Middle frontal gyrus (tissue), 1 donor: ENCODE data around the gene GALNT2.

Source experiments
- DNase-seq: peaks from one replicate; pipeline ENCODE4 v3.0.0-alpha.2; 2015; ENCODE audit warnings: low spot score; ENCODE audit errors: extremely low spot score

The GALNT2 gene

GRCh38 chr1:230090194-230090711 lies 23.2 kb downstream of the GALNT2 start:
- no peak for DNase-seq

DNA sequence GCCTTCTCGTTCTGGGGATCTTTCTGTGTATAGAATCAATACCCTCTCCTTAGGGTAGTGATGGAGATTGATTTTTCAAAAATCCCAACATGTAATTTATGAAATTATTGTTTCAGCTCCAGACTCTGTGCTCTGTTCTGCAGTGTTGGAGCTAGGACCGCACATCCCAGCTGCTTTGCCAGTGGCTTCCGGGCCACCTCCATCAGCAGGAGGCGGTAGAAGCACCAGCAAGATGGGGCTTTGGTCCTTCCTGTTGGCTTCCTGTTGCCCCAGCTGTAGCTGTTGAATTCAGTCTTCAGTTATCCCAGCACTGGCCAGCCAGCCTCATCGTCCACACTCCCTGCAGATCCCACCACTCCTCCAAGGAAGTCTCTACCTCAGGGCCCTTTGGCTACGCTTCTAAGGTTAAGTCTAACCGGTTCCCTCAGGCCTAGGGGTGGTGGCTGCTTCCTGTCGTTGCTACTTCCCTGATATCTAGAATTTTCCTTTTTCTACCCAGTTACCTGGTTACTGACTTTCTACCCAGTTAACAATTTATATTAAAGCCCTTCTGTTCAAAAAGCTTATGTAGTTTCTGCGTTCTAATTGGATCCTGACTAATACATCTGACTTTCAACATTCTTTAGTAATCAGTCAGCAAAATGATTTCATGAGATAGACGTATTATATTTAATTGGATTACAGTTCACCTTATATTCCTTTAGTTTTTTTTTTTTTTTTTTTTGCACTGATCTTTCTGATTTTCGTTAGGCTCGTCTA lies 24.6 kb downstream of the GALNT2 start:
- DNase-seq = no peak

DNA sequence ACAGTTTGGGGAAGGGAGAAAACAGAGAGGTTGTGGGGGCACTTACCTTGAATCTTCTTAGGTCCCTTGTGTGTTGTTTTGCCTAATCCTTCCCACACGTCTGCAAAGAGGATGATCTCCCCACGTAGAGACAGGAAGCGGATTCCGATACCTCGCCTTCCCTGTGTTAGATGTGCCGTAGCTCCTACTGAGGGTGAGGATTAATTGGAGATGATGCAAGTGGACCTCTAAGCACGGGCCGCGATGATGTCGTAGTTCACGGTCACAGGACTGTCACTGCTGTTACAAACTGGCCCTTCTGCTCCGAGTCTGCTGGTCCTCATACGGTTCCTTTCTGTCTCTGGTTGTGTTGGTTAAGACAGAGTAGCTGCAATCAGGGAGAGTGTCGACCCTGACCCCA lies 27.7 kb downstream of the GALNT2 start:
- no peak for DNase-seq

- no peak for DNase-seq
These were observed 28.9 kb downstream of the GALNT2 start for GRCh38 chr1:230095938-230096337.

DNA sequence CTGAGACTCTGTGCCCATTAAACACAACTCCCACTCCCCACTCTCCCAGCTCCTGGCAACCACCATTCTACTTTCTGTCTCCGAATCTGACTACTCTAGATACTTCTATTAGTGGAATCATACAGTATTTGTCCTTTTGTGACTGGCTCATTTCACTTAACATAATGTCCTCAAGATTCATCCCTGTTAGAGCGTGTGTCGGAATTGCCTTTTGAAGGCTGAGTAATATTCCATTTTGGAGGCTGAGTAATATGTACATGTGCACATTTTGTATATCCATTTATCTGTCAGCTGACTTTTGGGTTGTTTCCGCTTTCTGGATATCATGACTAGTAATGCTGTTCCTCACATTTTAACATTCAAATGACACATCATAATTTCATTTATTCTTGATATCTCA lies 30.3 kb downstream of the GALNT2 start:
- no peak for DNase-seq

DNA sequence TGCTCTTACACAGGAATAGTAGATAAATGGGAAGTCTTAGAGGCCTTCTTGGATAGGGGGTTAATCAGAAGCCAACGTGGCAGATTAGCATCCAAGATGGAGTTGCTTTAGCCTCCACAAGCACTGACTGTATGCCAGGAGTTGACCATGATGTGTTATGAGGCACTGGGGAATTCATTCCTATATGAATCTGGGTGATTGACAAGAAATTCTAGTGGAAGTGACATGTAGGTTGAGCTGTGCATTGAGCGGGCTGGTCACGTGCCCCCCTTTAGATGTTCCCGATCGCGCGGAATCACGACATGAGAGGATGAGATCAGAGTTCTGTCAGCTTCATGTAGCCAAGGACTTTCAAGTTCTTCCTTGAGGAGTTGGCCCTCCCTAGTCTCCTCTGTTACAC lies 31.7 kb downstream of the GALNT2 start:
- DNase-seq = no peak

GRCh38 chr1:230099465-230099864 lies 32.4 kb downstream of the GALNT2 start:
- DNase-seq = no peak

- no peak for DNase-seq
These were observed 33.9 kb downstream of the GALNT2 start for GRCh38 chr1:230100932-230101331.

GRCh38 chr1:230101556-230101955 lies 34.5 kb downstream of the GALNT2 start:
- no peak for DNase-seq

DNA sequence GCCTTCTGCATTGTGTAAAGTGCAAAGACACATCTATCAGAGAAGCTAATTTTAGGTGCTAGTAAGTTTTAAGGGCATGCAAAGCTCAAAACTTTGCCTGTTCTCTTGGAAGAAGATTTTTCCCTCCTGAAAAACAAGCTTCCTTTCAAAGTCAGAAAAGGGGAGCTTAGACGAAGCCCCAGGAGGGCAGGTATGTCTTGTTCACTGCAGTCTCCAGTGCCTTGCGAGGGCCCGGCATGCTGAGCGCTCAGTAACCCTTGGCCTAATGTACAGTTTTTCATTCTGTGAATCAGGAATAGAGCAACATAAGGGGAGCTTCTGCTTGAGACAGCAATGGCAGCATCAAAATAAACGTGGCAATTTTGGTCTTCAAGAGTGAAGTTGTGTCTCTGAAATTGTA lies 35.0 kb downstream of the GALNT2 start:
- no peak for DNase-seq

- DNase-seq = no peak
These were observed 35.4 kb downstream of the GALNT2 start for GRCh38 chr1:230102472-230102871.

GRCh38 chr1:230103306-230104173 lies 36.5 kb downstream of the GALNT2 start:
- no peak for DNase-seq

DNA sequence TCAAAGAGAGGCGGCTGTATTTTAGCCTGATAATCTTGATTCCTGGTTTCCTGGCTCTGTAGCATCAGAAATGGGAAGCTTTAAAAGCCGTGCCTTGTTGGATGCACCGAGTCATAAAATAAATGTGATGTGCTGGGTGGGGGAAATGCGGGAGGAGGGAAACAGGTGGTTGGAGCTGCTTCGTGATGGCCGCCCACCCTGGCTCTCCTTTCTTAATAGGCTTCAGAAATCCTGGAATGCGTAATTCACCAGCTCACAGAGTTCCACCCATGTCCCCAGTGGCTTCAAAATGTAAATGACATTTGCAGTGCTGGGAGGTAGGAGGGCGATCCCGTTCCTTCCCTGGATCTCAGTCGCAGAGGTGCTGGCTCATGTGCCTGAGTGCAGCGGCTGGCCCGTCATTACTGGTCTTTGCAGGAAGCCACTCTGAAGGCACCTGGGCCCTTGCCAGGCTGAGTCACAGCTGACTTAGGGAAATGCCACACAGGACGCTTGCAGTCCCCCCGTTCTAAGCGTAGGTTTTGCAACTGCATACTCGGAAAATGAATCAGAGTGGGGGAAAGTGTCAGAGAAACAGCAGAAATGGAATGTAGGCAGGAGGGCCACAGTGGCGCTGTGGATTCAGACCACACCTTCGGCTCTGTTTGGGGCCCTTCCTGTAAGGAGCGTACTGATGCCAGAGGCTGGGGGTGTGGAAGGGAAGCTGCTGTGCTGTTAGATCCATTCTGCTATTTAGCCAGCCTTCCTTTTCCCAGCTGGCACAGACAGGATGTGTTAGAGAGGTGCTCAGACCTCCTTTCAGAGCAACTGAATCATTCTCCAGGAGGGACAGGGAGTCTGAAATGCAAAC lies 37.6 kb downstream of the GALNT2 start:
- DNase-seq = peak; percentile 53

DNA sequence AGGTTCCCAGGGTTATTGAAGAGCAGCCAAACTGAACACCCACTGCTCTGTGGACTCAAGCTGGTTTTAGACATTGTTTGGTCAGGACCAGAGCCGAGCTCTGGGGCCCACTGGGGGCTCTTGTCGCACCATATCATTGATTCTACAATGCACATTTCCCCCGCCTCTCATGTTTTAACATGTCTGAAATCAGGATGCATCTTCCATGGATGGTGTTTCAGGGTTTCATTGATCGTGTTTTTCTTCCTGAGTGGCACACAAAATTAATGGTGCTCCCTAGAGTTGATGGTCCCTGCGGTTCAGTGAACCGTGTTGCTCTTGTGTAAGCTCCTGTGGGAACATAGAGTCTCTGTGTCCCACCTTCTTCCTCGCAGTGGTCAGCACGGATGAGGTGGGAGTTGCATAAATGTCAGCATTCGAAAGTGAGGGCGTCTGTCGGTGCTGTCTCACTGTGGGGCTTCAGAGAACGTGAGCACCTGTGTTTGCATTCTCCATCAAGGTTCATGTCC lies 38.3 kb downstream of the GALNT2 start:
- DNase-seq = no peak

DNA sequence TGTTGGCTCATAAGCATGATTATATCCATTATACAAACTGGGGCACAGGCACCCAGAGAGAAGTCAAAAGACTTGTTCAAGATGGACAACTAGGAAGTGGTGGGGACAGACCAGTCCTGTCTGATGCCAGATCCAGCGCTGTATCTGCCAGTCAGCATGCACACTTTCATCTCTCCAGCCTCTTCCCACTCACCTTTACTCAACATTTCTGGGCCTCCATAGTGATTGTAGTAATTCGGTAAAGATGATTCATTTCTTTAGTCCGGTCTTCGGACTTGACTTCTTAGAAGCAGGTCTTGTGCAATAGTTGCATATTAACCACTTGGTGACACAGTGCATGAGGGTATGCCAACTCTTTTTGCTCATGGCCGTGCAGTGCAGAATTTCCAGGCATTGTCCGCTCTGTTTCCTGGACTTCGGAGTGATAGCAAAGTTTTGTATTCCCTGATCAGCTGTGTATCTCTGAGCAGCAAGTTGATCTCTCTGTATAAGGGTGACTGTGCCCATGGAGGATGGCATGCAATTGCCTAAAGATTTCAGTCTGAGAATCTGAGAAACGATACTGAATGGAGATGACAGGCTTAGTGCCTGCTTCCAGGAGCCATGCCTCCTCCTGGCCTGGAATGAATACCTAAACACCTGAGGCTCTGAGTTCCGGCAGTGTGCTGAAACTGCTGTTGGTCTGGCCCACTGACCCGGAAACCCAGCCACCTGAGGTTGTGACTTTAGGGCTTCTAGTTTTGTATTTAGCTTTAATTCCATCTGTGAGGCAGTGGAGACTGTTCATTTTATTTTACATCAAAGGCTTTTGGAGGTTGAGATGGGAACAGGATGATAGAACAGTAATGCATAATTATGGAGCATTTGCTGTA lies 39.0 kb downstream of the GALNT2 start:
- DNase-seq = no peak

- DNase-seq = no peak
These were observed 40.9 kb downstream of the GALNT2 start for GRCh38 chr1:230107941-230108340.

DNA sequence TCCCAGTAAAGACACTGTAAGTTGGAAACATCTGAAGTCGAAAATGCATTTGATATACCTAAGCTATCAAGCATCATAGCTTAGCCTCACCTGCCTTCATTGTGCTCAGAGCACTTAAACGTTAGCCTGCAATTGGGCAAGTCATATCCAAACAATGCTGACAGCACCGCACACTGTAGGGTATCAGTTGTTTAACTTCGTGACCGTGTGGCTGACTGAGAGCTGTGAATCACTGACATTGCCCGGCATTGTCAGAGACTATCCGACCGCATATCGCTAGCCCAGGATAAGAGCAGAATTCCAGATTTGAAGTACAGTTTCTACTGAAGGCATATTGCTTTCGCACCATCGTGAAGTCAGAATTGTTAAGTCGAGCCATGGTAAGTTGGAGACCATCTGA lies 41.5 kb downstream of the GALNT2 start:
- no peak for DNase-seq

DNA sequence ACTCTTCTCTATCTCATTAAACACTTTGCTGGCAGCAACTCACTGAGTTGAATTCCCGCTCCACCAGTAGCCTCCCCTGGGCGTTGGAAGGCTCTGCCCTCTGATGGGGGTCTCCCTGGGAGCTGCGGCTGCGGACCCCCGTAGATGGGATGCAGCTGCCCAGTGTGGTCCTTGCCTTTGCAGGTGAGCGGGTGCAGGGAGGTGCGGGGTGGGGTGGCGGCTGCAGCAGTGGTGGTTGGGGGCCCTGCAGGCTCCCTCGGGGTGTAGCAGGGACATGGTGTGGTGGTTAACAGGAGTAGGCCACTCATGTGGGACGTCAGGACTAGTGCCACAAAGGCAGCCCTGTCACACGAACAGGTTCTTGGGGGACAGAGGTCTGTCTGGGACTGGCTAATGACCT lies 42.0 kb downstream of the GALNT2 start:
- DNase-seq = no peak

GRCh38 chr1:230109895-230110667 lies 43.0 kb downstream of the GALNT2 start:
- DNase-seq = no peak

DNA sequence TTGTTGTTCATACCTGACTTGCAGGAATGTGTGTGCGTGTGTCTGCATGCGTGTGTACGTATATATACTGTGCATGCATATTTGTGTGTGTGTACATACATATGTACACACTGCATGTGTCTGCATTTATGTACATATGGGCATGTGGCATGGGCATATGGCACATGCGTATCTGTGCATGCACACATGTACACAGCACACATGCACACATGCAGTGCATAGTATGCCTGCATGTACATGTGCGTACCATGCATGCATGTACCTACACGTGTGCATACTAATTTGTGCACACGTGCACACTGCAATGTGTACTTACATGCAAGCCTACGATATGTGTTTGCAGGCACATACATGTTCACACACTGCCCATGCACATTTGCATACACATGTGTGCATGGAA lies 43.9 kb downstream of the GALNT2 start:
- no peak for DNase-seq
